ENCODE data around the gene SREK1IP1.
A peak's percentile ranks its signal among the peaks of the same experiment; 100 is the strongest.
"Not testable (repeated sequence)": the region's sequence is repeated elsewhere in the genome, so short reads cannot be mapped to it uniquely, and the experiment has no call there.

SREK1IP1 gene

DNA sequence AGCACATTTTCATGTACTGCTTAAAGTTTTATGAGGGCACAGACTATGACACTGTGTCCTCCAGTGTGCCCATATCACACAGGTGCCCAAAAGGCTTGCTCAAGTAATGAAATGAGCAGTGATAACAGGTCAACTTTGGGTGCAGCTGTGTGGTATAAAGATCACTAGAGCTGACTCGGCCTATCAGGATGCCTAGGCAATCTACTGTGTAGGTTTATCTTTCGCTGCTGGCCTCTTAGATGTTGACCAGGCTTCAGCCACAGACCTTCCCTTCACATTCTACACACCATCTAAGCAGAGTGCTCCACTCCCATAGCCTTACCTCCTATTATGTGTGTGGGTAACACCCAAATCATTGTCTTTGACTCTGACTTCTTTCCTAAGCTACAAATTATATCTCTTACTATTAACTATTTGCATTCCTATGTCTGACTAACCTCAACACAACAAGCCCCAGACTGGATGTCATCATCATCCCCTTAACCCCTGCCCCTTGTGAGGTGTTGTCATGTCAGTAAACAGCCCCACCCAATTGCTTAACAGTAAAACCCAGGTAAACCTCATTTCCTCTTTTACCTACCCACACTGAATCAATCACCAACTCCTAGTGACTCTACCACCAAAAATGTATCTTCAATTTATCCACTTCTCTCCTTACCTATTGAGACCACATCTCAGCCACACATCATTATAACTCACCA is 2.5 kb downstream of the SREK1IP1 start:
- no peak for DNase-seq

DNA sequence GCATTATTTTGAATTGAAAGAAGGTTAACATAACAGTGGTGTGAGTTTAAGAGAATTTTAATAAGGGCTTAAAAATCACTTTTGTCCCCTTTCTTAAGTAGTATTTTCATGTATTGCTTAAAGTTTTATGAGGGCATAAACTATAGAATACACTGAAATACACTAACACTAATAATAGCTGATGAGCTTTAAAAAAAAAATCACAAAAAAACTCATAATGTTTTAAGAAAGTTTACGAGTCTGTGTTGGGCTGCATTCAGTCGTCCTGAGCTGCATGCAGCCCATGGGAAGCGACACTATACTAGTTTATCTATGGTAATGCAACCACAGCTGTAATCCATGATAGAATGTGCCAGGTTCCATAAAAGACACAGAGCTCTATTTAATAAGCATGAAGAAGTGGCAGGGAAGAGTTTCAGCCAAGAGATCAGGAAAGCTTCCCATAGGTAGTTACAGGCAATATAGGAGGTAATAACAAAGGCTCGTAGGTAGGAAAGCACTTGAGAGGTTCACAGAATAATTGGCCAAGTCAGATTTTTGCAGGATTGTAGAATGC is 4.5 kb downstream of the SREK1IP1 start:
- DNase-seq: no peak

DNA sequence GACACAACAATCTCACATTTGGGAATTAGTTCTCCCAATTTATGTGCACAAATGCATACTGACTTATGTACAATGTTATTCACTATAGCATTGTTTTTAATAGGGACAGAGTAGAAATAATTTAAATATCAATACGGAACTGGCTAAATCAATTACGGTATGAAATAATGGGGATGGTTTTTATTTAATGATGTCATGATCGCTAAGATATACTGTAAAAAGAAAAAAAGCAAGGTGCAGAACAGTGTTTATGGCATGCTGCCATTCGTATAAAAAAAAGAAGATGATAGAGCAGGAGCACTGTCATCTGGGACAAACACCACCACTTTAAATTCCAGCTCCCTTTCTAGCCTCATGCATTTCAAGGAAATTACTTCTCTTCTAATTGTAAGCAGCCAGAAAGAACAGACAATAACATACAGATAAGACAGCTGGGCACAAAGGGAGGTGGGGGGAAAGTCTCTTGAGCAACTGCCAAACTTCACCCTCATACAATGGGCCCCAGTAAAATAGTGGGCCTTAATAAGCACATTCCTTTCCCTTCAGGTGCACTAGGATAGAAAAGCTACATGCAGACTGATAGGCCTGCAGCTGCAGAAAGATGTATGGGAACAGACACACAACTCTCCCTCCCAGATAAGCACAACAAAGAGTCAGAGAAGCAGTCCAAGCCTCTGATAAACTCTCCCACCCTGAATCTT is 8.4 kb downstream of the SREK1IP1 start:
- DNase-seq: peak in 1 of 51 donors; percentile 0

DNA sequence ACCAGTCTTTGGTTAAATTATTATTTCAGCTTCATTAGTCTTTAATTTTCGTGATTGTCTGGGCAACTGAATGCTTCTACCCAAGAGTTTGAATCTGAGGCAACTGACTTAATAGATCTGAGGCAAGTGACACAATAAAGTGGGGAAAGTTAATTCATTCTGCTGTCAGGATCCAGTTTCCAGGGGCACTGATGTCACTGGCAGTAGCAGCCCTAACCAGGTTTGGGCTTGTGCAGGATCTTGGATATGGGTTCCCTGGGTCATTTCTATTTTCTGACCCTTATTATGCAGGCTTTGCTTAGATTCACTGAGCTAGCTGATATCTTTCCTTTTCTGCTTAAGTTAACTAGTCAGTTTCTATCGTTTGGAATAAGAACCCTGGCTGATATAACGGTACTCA is 9.6 kb downstream of the SREK1IP1 start:
- no peak for DNase-seq

DNA sequence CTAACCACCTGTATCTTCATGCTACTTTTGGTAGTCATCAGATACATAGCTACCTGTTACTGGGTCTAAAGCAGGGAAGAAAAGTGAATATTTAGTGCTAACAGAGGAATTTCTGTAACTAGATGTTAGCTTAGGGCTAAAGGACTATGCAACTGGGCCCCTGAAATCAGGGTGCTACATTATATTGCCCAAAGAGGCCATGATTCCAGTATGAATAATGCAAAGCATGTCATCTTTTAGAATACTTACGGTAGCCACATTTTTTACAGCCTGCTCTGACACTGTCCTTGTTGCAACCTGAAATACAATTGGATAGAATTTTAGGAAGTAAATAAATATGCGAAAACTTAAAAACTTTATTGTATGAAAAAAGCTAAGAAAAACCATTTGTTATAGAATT is 14.4 kb downstream of the SREK1IP1 start:
- DNase-seq: no peak

DNA sequence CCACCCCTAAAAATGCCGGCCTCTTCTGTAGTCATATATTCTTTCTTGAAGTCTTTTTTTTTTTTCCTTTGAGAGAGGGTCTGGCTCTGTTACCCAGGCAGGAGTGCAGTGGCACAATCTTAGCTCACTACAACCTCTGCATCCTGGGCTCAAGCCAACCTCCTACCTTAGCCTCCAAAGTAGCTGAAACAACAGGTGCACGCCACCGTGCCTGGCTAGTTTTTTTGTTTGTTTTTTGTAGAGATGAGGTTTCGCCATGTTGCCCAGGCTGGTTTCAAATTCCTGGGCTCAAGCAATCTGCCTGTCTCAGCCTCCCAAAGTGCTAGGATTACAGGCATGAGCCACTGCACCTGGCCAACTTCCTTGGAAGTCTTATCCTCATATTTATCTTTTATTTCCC is 19.1 kb downstream of the SREK1IP1 start:
- DNase-seq: no peak

DNA sequence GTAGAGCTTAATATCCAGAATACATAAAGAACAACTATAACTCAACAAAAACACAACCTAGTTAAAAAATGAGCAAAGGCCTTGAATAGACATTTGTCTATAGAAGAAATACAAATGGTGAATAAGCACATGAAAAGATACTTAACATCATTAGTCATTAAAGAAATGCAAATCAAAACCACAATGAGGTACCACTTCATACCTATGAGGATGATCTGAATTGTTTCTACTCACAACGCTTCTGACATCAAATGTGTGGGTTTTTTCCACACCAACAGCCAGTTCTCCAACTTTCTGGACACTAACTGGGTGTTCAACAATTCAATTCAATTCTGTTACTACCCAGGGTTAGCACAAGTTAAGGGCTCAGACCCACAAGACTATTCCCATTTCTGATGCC is 22.0 kb downstream of the SREK1IP1 start:
- DNase-seq: no peak

DNA sequence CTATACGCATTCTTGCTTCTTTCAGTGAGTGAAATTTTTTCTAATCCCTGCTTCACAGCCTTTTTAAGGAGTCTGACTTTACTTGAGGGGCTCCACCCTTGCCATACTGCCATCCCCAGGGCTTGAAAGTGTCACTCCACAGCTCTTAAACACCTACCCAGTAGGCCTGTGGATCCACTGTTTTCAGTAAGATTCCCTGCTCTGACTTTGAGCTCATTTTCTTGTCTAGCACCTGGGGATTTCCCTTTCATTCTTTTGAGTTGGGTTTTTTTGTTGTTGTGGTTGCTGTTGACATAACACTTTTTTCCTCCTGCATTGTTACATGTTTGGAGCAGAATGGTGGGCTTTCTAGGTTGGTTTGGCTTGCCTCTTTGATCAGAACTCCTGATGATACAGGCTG is 23.6 kb downstream of the SREK1IP1 start:
- no peak for DNase-seq

DNA sequence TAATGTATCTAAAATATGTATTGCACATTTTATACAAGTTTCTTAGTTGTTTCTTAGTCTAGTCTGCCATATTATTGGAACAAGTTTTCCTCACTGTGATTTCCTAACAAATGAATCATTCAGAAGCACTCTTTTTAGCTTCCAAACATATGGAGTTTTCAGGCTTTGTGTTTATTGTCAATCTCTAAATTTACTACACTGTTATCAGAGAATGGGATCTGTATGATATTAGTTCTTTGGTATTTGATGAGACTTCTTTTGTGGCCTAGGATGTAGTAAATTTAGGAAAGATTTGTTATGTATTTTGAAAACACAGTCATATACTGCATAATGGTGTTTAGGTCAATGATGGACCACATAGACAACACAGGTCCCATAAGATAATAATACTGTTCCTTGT is 25.7 kb downstream of the SREK1IP1 start:
- DNase-seq: no peak

DNA sequence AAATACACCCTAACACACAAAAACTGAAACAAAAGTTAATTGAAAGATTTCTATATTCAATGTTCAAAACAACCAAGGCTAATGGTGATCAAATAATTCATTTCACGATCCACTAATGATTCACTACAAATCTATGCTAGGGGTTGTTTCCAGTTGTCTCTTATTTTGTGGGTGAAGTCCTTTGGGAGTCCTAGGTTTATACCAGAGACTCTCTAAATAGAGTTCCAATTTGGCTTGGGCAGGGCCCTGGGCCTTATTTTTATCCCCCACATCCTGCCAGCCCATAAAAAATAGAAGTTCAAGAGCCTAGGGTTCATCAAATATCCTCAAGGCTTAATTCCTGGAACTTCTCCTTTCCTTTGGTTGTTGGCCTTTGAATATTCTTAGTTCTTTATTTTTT is 26.1 kb downstream of the SREK1IP1 start:
- DNase-seq: no peak

DNA sequence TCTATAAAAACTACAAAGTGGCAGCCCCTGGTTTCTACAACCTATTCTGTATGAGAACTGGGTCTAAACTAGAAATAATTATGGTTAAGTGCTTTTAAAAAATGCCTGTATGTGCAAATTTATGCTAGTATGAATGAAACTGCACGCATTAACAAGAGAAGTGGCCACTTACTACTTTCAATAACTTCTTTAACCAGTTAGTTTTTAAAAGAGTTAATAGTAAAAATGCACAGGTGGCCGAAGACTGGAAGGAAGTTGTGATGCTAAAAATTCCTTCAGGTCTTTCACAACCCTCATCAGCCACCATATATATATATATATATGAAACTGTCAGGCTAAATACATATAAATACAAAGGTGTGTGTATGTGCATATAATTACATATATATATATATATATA is 41.3 kb downstream of the SREK1IP1 start:
- no peak for DNase-seq

DNA sequence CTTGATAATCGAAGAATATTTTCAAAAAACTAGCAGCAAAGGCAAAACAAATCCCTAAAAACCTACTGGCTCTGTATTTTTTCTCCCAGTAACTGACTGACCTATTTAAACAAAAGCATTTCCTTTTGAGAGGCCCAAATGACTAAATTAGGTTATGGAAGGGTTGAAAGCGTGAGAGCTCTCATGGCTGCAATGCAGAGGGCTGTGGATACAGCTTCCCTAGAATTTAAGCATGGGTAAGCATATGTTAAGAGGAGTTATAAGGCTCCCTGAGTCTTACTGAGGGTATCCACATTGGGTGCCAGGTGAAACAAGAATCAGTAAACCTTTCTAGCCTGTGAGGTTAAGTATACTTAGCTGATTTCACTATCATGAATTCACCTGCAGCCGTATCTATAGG is 45.9 kb downstream of the SREK1IP1 start:
- DNase-seq: no peak

DNA sequence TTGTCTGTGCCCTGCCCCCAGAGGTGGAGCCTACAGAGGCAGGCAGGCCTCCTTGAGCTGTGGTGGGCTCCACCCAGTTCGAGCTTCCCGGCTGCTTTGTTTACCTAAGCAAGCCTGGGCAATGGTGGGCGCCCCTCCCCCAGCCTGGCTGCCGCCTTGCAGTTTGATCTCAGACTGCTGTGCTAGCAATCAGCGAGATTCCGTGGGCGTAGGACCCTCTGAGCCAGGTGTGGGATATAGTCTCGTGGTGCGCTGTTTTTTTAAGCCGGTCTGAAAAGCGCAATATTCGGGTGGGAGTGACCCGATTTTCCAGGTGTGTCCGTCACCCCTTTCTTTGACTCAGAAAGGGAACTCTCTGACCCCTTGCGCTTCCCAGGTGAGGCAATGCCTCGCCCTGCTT is 54.0 kb downstream of the SREK1IP1 start:
- not testable (repeated sequence) for DNase-seq

DNA sequence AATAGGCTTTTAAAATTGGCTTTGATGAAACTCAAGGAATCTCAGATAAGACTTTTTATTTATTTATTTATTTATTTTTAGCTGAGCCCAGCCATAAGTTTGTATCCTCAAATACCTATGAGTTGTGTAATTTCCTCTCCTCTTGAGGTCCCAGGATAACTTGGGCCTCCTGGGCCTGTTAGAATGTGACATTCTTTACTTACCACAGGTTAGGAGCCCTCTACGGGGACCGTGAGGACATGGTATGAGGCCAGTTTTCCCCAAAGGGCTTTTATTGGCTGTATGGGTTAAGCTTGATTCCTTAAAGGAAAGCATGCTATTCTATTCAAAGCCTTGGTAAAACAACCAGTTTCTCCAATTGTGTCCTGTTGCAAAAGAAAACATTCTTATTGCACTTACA is 61.3 kb downstream of the SREK1IP1 start:
- no peak for DNase-seq

DNA sequence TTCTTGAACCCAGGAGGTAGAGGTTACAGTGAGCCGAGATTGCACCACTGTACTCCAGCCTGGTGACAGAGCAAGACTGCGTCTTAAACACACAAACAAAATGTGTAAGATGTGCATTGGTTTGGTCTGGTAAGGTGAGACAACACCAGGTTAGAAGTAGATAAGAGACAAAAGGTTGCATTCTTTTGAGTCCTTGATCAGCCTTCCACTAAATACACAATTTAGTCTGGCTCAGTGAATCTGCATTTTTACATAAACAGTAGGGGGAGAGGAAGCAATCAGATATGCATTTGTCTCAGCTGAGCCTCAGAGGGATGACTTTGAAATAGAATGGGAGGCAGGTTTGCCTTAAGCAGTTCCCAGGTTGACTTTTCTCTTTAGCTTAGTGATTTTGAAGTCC is 62.4 kb downstream of the SREK1IP1 start:
- DNase-seq: not testable (repeated sequence)

DNA sequence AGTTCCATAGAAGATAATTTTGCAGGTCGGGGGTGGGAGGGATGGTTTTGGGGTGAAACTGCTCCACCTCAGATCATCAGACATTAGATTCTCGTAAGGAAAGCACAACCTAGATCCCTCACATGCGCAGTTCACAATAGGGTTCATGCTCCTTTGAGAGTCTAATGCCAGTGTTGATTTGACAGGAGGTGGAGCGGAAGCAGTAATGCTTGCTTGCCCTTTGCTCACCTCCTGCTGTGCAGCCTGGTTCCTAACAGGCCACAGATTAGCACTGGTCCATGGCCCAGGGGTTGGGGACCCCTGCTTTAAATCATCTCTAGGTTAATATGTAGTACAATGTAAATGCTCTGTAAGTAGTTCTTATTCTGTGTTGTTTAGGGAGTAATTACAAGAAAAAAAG is 67.7 kb downstream of the SREK1IP1 start:
- DNase-seq: no peak

DNA sequence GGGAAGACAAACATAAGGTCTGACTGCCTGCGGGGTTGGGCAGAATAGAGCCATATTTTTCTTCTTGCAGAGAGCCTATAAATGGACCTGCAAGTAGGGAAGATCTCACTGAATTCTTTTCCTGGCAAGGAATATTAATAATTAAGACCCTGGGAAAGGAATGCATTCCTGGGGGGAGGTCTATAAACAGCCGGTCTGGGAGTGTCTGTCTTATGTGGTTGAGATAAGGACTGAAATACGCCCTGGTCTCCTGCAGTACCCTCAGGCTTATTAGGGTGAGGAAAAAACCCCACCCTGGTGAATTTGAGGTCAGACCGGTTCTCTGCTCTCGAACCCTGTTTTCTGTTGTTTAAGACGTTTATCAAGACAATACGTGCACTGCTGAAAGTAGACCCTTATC is 72.1 kb downstream of the SREK1IP1 start:
- not testable (repeated sequence) for DNase-seq

DNA sequence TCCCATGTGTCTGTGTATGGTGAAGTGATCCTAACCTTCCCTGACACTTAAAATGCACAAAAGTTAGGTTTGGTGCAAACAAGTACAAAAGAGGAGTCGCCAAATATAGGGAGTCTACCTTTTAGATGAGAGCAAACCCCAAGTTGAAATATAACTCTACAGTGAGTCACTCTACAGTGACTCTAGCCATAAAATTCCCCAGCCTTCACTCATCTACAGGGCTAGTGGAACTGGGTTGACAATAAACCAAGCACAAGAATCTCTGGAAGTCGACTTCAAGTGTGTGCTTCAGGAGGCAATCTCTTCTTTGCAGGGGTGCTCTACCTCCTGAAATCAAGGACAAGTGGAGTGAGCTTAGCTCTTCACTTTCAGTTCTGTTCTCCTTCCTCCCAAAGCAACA is 74.9 kb downstream of the SREK1IP1 start:
- no peak for DNase-seq

DNA sequence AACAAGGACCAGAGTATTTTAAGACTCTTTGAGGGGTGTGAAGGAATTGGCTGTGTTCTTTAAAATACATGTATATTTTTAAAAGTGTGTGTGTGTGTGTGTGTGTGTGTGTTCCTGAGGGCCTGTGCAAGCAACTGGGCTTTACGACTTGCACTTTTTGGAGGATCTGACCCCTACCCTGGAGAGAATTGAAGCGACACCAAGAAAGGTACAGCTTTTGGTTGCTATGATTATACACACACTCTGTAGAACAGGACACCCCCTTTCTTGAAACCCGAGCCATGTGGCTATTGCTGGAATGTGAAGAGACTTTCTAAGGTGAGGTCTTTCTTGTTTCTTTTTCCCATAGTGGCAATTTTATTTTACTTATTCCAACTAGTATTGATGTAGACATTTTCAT is 77.2 kb downstream of the SREK1IP1 start:
- no peak for DNase-seq

DNA sequence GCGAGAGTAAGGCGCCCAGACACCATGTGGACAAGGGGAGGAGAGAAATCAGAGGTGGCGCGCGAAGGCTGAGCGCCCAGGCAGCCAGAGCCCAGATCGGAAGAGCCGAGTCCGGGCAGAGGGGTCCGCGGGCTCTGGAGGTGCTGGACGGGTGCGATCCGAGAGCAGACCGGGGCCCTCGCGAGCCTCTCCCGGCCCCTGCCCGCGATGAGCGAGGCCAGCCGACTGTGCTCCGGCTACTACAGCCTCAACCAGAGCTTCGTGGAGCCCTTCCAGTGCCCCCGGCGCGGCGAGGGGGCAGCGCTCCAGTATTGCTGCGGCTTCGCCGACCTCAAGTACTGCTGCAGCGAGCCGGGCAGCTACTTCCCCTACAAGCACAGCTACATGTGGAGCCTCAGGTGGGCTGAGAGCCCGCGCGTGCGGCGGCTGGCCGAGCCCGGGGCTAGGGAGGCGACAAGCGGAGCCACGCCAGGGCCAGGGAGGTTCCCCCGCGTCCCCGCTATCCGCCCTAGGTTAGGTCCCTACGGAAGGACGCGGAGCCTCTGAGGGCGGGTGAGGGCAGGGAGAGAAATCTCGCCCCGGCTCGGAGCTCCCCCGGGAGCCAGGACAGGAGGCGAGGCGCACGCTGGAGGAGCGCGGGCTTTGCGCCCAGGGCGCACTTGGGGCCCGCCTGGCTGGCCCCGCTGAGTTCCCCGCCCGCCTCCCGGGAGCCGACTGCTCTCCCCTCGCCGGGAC is 77.9 kb downstream of the SREK1IP1 start, which contains the start of gene SHISAL2B:
Gene SHISAL2B (plus strand): TSS at position 87 of the 735 bp plus-strand sequence. CDS start 121 bp downstream, at position 208.
- no peak for DNase-seq

DNA sequence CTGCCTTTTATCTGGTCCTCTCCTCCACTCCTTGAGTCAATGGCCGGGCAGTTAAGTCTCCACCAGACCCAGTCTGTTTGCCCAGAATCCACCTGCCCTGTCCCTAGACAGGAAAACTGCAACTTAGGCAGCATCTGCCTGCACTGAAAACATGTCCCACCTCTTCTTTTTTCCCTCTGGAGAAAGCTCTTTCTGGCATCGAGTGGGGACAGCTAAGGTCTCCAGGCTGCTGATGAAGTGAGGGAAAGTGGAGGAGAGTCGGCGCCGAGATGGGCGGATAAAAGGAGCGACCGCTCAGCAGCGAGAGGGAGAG is 78.4 kb downstream of the SREK1IP1 start:
- no peak for DNase-seq

DNA sequence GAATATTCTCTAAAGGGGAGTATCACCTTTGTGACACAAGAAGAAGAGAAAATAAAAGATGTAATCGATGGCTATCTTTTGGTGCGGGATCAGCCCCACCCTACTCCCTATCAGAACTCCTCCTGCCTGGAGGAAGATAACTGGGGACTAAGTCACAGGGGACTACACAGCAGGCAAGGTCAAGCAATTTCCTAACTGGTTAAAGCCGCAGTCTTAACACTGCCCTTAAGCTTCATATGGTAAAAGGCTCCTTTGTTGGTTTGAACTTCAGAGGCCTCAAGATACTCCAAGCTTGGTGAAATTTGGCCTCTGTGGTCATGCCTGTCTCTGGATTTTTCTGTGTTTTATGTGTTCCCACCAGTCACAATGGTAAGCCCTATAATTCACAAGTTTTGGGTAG is 79.5 kb downstream of the SREK1IP1 start:
- DNase-seq: no peak

DNA sequence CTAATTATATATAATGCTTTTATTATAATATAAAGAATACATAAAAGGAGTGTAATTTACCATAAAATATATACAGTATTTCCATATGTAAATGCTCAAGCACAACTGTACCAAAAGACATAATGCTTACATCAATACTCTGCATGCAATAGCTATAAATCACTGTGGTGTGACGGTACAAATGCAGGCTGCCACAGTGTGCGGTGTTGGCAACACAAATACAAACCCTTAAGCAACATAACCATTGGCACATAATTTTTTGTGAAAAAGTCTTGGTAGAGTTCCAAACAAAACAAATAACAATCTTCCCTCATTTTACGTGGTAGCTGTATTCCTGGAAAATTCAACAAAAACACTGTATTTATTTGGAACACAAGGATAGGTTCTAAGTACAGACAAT is 80.1 kb downstream of the SREK1IP1 start:
- DNase-seq: no peak

Data from hypothalamus (tissue), 51 donors.